ENCODE data around the gene OLA1.

Gene OLA1

GRCh38 chr2:174026122-174026845, 222.0 kb downstream of the OLA1 start:
- no peaks in the 10 kb centered on the region for H3K36me3 ChIP-seq (replicated peaks; ENCODE audit: insufficient read depth, low read length)
- no peaks in the 10 kb centered on the region for H3K79me2 ChIP-seq (ENCODE audit: low read length)
- no peaks in the 10 kb centered on the region for H3K27me3 ChIP-seq (replicated peaks; ENCODE audit: insufficient read depth, low read length)
- H3K9me2 ChIP-seq (replicated peaks; ENCODE audit: insufficient read depth, low read length), result no peaks in the 10 kb centered on the region
- TF ChIP-seq EZH2 (optimal IDR thresholded peaks at IDR 0.05; ENCODE audit: low read depth, low read length) (no peak), CTCF (IDR thresholded peaks at IDR 0.05; ENCODE audit: low read length) (no peak), EZH2phosphoT487 (IDR thresholded peaks at IDR 0.05; ENCODE audit: low read length) (no peak)
- H4K20me1 ChIP-seq (ENCODE audit: insufficient read depth, low read length), result no peaks in the 10 kb centered on the region
- DNase-seq, result no peak
- H2AFZ ChIP-seq (ENCODE audit: low read length), result no peak overlapping the region
- H3K4me2 ChIP-seq (ENCODE audit: low read depth, low read length), result no peak overlapping the region
- peaks cover 10% of the 10 kb centered on the region for H3K4me1 ChIP-seq (ENCODE audit: low read length)
- no peaks in the 10 kb centered on the region for H3F3A ChIP-seq (ENCODE audit: insufficient read depth, low read length)
- no peak overlapping the region for H3K4me3 ChIP-seq (ENCODE audit: low read length)
- H3K27ac ChIP-seq (ENCODE audit: low read length), result no peak overlapping the region
- no peaks in the 10 kb centered on the region for H3K9me3 ChIP-seq (replicated peaks; ENCODE audit: insufficient read depth, low read length)
- no peak overlapping the region for H3K9ac ChIP-seq (ENCODE audit: low read length)

GRCh38 chr2:174025271-174026121, 222.8 kb downstream of the OLA1 start:
- Histone ChIP-seq H3K4me2 (ENCODE audit: low read depth, low read length) (no peak overlapping the region), H3K27ac (ENCODE audit: low read length) (no peak overlapping the region), H3K9me3 (replicated peaks; ENCODE audit: insufficient read depth, low read length) (no peaks in the 10 kb centered on the region), H3K4me1 (ENCODE audit: low read length) (peaks cover 16% of the 10 kb centered on the region), H3K4me3 (ENCODE audit: low read length) (no peak overlapping the region), H3K27me3 (replicated peaks; ENCODE audit: insufficient read depth, low read length) (no peaks in the 10 kb centered on the region), H3K36me3 (replicated peaks; ENCODE audit: insufficient read depth, low read length) (no peaks in the 10 kb centered on the region), H3K79me2 (ENCODE audit: low read length) (no peaks in the 10 kb centered on the region), H2AFZ (ENCODE audit: low read length) (no peak overlapping the region), H3F3A (ENCODE audit: insufficient read depth, low read length) (no peaks in the 10 kb centered on the region), H4K20me1 (ENCODE audit: insufficient read depth, low read length) (no peaks in the 10 kb centered on the region), H3K9me2 (replicated peaks; ENCODE audit: insufficient read depth, low read length) (no peaks in the 10 kb centered on the region), H3K9ac (ENCODE audit: low read length) (no peak overlapping the region)
- no peak for TF ChIP-seq EZH2 (optimal IDR thresholded peaks at IDR 0.05; ENCODE audit: low read depth, low read length)
- TF ChIP-seq EZH2phosphoT487 (IDR thresholded peaks at IDR 0.05; ENCODE audit: low read length), result no peak
- DNase-seq, result no peak

- H3F3A ChIP-seq (ENCODE audit: insufficient read depth, low read length), result no peaks in the 10 kb centered on the region
- DNase-seq, result no peak
- no peaks in the 10 kb centered on the region for H3K27me3 ChIP-seq (replicated peaks; ENCODE audit: insufficient read depth, low read length)
- TF ChIP-seq CTCF (IDR thresholded peaks at IDR 0.05; ENCODE audit: low read length) (no peak), EZH2phosphoT487 (IDR thresholded peaks at IDR 0.05; ENCODE audit: low read length) (no peak), EZH2 (optimal IDR thresholded peaks at IDR 0.05; ENCODE audit: low read depth, low read length) (no peak)
- H3K4me3 ChIP-seq (ENCODE audit: low read length), result no peak overlapping the region
- H3K9me2 ChIP-seq (replicated peaks; ENCODE audit: insufficient read depth, low read length), result no peaks in the 10 kb centered on the region
- no peaks in the 10 kb centered on the region for H3K9me3 ChIP-seq (replicated peaks; ENCODE audit: insufficient read depth, low read length)
- H3K36me3 ChIP-seq (replicated peaks; ENCODE audit: insufficient read depth, low read length), result no peaks in the 10 kb centered on the region
- no peak overlapping the region for H3K9ac ChIP-seq (ENCODE audit: low read length)
- peaks cover 16% of the 10 kb centered on the region for H3K4me1 ChIP-seq (ENCODE audit: low read length)
- H3K79me2 ChIP-seq (ENCODE audit: low read length), result no peaks in the 10 kb centered on the region
- no peak overlapping the region for H2AFZ ChIP-seq (ENCODE audit: low read length)
- H3K27ac ChIP-seq (ENCODE audit: low read length), result no peak overlapping the region
- H4K20me1 ChIP-seq (ENCODE audit: insufficient read depth, low read length), result no peaks in the 10 kb centered on the region
- no peak overlapping the region for H3K4me2 ChIP-seq (ENCODE audit: low read depth, low read length)
These were observed 223.6 kb downstream of the OLA1 start for GRCh38 chr2:174024524-174025270.
